HT-29 (cell line): ENCODE measurements around the gene DLD. TPM values are rescaled to one million over a fixed set of nuclear protein-coding genes. Genes with fewer than 3 reads are reported as not detected.
"Not testable (repeated sequence)": the region's sequence is repeated elsewhere in the genome, so short reads cannot be mapped to it uniquely, and the experiment has no call there.

Source experiments
- DNase-seq: peaks from one replicate; pipeline ENCODE4 v3.0.0-alpha.2; 2015; ENCODE audit warnings: low spot score
- total RNA-seq: library from RNA; depleted of rRNA; stranded (reverse); fragments of >200 nt; shearing (Covaris generic); gene quantifications from 2 replicates; pipeline ENCODE4 v1.2.3, GENCODE V29; 2014; rRNA removed

The DLD gene
- 32.8 and 36.0 TPM in 2 replicates for total RNA-seq

GRCh38 chr7:107890962-107891635 is at the start of gene DLD:
DLD (plus strand) TSS chr7:107891183; CDS start chr7:107891251, 68 bp downstream.
- DNase-seq: peak; percentile 93

- DNase-seq: no peak
Measured at GRCh38 chr7:107842213-107842612, 48.8 kb upstream of the DLD start.

- DNase-seq: no peak
Measured at GRCh38 chr7:107843184-107843583, 47.8 kb upstream of the DLD start.

GRCh38 chr7:107846324-107846723 is 44.7 kb upstream of the DLD start:
- no peak for DNase-seq

GRCh38 chr7:107847168-107847835 is 43.7 kb upstream of the DLD start:
- DNase-seq: no peak

- DNase-seq: not testable (repeated sequence)
Measured at GRCh38 chr7:107847836-107848175, 43.2 kb upstream of the DLD start.

GRCh38 chr7:107848211-107848610 is 42.8 kb upstream of the DLD start:
- DNase-seq: not testable (repeated sequence)

- no peak for DNase-seq
Measured at GRCh38 chr7:107850216-107850615, 40.8 kb upstream of the DLD start.

GRCh38 chr7:107850643-107851042 is 40.3 kb upstream of the DLD start:
- no peak for DNase-seq

- DNase-seq: no peak
Measured at GRCh38 chr7:107854454-107854853, 36.5 kb upstream of the DLD start.

GRCh38 chr7:107854989-107855388 is 36.0 kb upstream of the DLD start:
- DNase-seq: no peak

- DNase-seq: no peak
Measured at GRCh38 chr7:107856806-107857540, 34.0 kb upstream of the DLD start.

- DNase-seq: no peak
Measured at GRCh38 chr7:107857541-107857912, 33.5 kb upstream of the DLD start.

- DNase-seq: no peak
Measured at GRCh38 chr7:107858280-107858679, 32.7 kb upstream of the DLD start.

- DNase-seq: no peak
Measured at GRCh38 chr7:107860279-107860961, 30.6 kb upstream of the DLD start.

GRCh38 chr7:107860981-107861652 is 29.9 kb upstream of the DLD start:
- DNase-seq: no peak

GRCh38 chr7:107865956-107866775 is 24.8 kb upstream of the DLD start:
- no peak for DNase-seq

- DNase-seq: no peak
Measured at GRCh38 chr7:107867858-107868466, 23.0 kb upstream of the DLD start.

- DNase-seq: no peak
Measured at GRCh38 chr7:107870427-107871000, 20.5 kb upstream of the DLD start.

- no peak for DNase-seq
Measured at GRCh38 chr7:107874111-107874510, 16.9 kb upstream of the DLD start.
